ENCODE data around the gene ADD2.

The ADD2 gene

GRCh38 chr2:70702711-70703395, 65.1 kb downstream of the ADD2 start:
- no peak for DNase-seq

- DNase-seq: no peak
Observed at GRCh38 chr2:70698847-70699246, 69.2 kb downstream of the ADD2 start.

- DNase-seq: no peak
Observed at GRCh38 chr2:70697603-70698383, 70.2 kb downstream of the ADD2 start.

GRCh38 chr2:70696142-70696541, 71.9 kb downstream of the ADD2 start:
- no peak for DNase-seq

GRCh38 chr2:70692256-70692655, 75.7 kb downstream of the ADD2 start:
- no peak for DNase-seq

- no peak for DNase-seq
Observed at GRCh38 chr2:70691497-70692140, 76.4 kb downstream of the ADD2 start.

GRCh38 chr2:70690846-70691245, 77.2 kb downstream of the ADD2 start:
- no peak for DNase-seq

- DNase-seq: no peak
Observed at GRCh38 chr2:70688427-70688826, 79.6 kb downstream of the ADD2 start.

GRCh38 chr2:70687461-70687795, 80.6 kb downstream of the ADD2 start:
- DNase-seq: no peak

- DNase-seq: no peak
Observed at GRCh38 chr2:70686577-70687460, 81.2 kb downstream of the ADD2 start.

- no peak for DNase-seq
Observed at GRCh38 chr2:70685771-70686171, 82.2 kb downstream of the ADD2 start.

GRCh38 chr2:70684846-70685622, 83.0 kb downstream of the ADD2 start:
- DNase-seq: no peak

- DNase-seq: no peak
Observed at GRCh38 chr2:70683455-70683854, 84.5 kb downstream of the ADD2 start.

GRCh38 chr2:70680735-70681134, 87.3 kb downstream of the ADD2 start:
- no peak for DNase-seq

- DNase-seq: no peak
Observed at GRCh38 chr2:70679259-70679658, 88.7 kb downstream of the ADD2 start.

GRCh38 chr2:70678576-70679143, 89.3 kb downstream of the ADD2 start:
- DNase-seq: no peak

GRCh38 chr2:70676301-70677035, 91.5 kb downstream of the ADD2 start:
- DNase-seq: no peak

- DNase-seq: no peak
Observed at GRCh38 chr2:70675862-70676261, 92.1 kb downstream of the ADD2 start.

- DNase-seq: no peak
Observed at GRCh38 chr2:70674636-70675430, 93.2 kb downstream of the ADD2 start.
